HG02623 (cell line): ENCODE data around the gene ZBTB40.
A peak's percentile ranks its signal among the peaks of the same experiment; 100 is the strongest.

Experiments used
- ATAC-seq: cut with Tn5 transposase; IDR thresholded peaks from one replicate; pipeline ENCODE4 v1.9.1; 2021; ENCODE audit warnings: moderate library complexity; ENCODE audit not compliant: unreplicated experiment

Gene ZBTB40

GRCh38 chr1:22451702-22452480, at the start of gene ZBTB40:
Gene ZBTB40, plus strand, starts transcription at chr1:22451851. Its CDS starts 38,098 bp downstream, at chr1:22489949.
- peak; percentile 70 for ATAC-seq

GRCh38 chr1:22402356-22403053, 49.1 kb upstream of the ZBTB40 start:
- no peak for ATAC-seq

- ATAC-seq: no peak
Measured at GRCh38 chr1:22404486-22404885, 47.2 kb upstream of the ZBTB40 start.

- ATAC-seq: no peak
Measured at GRCh38 chr1:22406722-22407495, 44.7 kb upstream of the ZBTB40 start.

- ATAC-seq: no peak
Measured at GRCh38 chr1:22408230-22408629, 43.4 kb upstream of the ZBTB40 start.

GRCh38 chr1:22410401-22410800, 41.2 kb upstream of the ZBTB40 start:
- ATAC-seq: no peak

GRCh38 chr1:22410928-22411495, 40.6 kb upstream of the ZBTB40 start:
- no peak for ATAC-seq

GRCh38 chr1:22411589-22411988, 40.1 kb upstream of the ZBTB40 start:
- no peak for ATAC-seq

- no peak for ATAC-seq
Measured at GRCh38 chr1:22412932-22413727, 38.5 kb upstream of the ZBTB40 start.

GRCh38 chr1:22413799-22414198, 37.9 kb upstream of the ZBTB40 start:
- no peak for ATAC-seq

GRCh38 chr1:22414244-22414751, 37.4 kb upstream of the ZBTB40 start:
- ATAC-seq: no peak

- ATAC-seq: no peak
Measured at GRCh38 chr1:22415489-22415888, 36.2 kb upstream of the ZBTB40 start.

GRCh38 chr1:22416555-22417454, 34.8 kb upstream of the ZBTB40 start:
- ATAC-seq: no peak

- ATAC-seq: no peak
Measured at GRCh38 chr1:22417466-22417865, 34.2 kb upstream of the ZBTB40 start.

- ATAC-seq: no peak
Measured at GRCh38 chr1:22418312-22418711, 33.3 kb upstream of the ZBTB40 start.

GRCh38 chr1:22418933-22419382, 32.7 kb upstream of the ZBTB40 start:
- no peak for ATAC-seq

GRCh38 chr1:22420455-22421053, 31.1 kb upstream of the ZBTB40 start:
- ATAC-seq: no peak

GRCh38 chr1:22426781-22427180, 24.9 kb upstream of the ZBTB40 start:
- ATAC-seq: no peak

- ATAC-seq: no peak
Measured at GRCh38 chr1:22428672-22429071, 23.0 kb upstream of the ZBTB40 start.
